Stimulated activated naive CD8-positive, alpha-beta T cell treated with anti-CD3 and anti-CD28 coated beads, Interleukin-15, Interleukin-2, amounts not matched to agents 100 ng/mL and 50 ng/mL, for 24 hours (primary cell): ENCODE data around the gene TMPRSS3.

Experiments
- H3K27ac Mint-ChIP-seq: one replicate; pipeline ENCODE4 v1.8.0; 2021; ENCODE audit warnings: mild to moderate bottlenecking, mixed read lengths
- H3K27me3 Mint-ChIP-seq: one replicate; pipeline ENCODE4 v1.8.0; 2021; ENCODE audit warnings: mixed read lengths
- H3K36me3 Mint-ChIP-seq: one replicate; pipeline ENCODE4 v1.8.0; 2021; ENCODE audit warnings: low read depth, mixed read lengths
- H3K4me1 Mint-ChIP-seq: one replicate; pipeline ENCODE4 v1.8.0; 2021; ENCODE audit warnings: low read depth, mixed read lengths
- H3K4me3 Mint-ChIP-seq: one replicate; pipeline ENCODE4 v1.8.0; 2021; ENCODE audit warnings: mild to moderate bottlenecking, mixed read lengths
- H3K9me3 Mint-ChIP-seq: one replicate; pipeline ENCODE4 v1.8.0; 2021; ENCODE audit warnings: mixed read lengths

The TMPRSS3 gene

DNA sequence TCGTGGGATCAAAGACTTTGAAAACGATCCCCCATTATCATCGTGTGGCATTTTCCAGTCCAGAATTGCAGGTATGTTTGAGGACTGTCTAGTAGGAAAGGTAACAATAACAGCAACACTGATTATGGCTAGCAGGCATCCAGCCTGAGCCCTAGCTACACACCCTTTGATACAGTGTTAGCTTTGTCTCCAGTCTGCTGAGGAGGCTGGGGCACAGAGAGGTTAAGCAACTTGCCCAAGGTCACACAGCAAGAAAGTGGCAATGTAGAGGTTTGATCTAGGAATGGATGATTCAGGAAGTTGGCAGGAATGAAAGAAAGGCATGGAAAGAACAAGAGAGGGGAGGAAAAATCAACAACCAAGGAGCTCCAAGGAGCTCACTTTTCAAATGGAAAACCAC lies 39.0 kb upstream of the TMPRSS3 start:
- H3K4me3 Mint-ChIP-seq = no peak overlapping the region
- peaks cover 2% of the 10 kb centered on the region for H3K27me3 Mint-ChIP-seq
- H3K27ac Mint-ChIP-seq = no peak overlapping the region
- H3K36me3 Mint-ChIP-seq = peaks cover 86% of the 10 kb centered on the region
- peaks cover 16% of the 10 kb centered on the region for H3K9me3 Mint-ChIP-seq
- H3K4me1 Mint-ChIP-seq = peaks cover 73% of the 10 kb centered on the region

DNA sequence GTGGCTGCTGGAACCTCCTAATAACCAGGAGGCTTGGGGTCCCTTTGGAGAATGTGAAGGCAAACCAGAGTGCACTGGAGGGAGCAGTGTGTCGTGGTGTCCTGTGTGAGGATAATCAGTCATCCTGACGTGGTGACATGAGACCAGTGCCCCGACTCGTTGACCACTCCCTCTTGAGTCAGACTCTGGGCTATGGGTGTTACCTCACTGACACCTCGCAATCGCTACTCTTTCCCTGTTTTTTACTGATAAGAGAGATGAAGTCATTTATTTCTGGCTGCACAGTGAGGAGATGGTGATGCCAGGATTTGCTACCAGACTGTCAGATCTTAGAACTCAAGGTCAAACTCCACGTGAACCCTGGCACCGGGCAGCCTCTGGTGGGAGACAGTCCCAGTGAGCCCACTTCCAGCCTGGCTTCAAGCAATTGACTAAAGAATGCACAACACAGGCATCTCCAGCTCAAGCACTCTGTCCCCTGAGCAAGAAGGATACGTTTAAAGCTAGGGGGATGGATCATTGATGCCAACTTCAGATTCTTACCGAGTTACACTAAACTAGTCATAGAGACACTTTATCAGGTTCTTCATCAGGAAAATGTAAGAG lies 38.2 kb upstream of the TMPRSS3 start:
- H3K4me1 Mint-ChIP-seq = peaks cover 65% of the 10 kb centered on the region
- no peak overlapping the region for H3K27ac Mint-ChIP-seq
- peaks cover 80% of the 10 kb centered on the region for H3K36me3 Mint-ChIP-seq
- no peaks in the 10 kb centered on the region for H3K27me3 Mint-ChIP-seq
- no peak overlapping the region for H3K4me3 Mint-ChIP-seq
- peaks cover 13% of the 10 kb centered on the region for H3K9me3 Mint-ChIP-seq

GRCh38 chr21:42432695-42433094 lies 36.8 kb upstream of the TMPRSS3 start:
- Mint-ChIP-seq H3K36me3 (peaks cover 79% of the 10 kb centered on the region), H3K4me3 (no peak overlapping the region), H3K9me3 (peaks cover 13% of the 10 kb centered on the region), H3K27me3 (no peaks in the 10 kb centered on the region), H3K4me1 (peaks cover 53% of the 10 kb centered on the region), H3K27ac (peak overlapping the region; percentile 49)

- Mint-ChIP-seq H3K4me1 (peaks cover 54% of the 10 kb centered on the region), H3K27ac (no peak overlapping the region), H3K9me3 (peaks cover 13% of the 10 kb centered on the region), H3K4me3 (no peak overlapping the region), H3K36me3 (peaks cover 79% of the 10 kb centered on the region), H3K27me3 (no peaks in the 10 kb centered on the region)
These were observed 35.3 kb upstream of the TMPRSS3 start for GRCh38 chr21:42431196-42431595.

GRCh38 chr21:42430521-42430920 lies 34.7 kb upstream of the TMPRSS3 start:
- Mint-ChIP-seq H3K4me3 (no peak overlapping the region), H3K36me3 (peaks cover 79% of the 10 kb centered on the region), H3K27ac (no peak overlapping the region), H3K27me3 (no peaks in the 10 kb centered on the region), H3K4me1 (peaks cover 56% of the 10 kb centered on the region), H3K9me3 (peaks cover 13% of the 10 kb centered on the region)

- H3K9me3 Mint-ChIP-seq = peaks cover 11% of the 10 kb centered on the region
- H3K27ac Mint-ChIP-seq = no peak overlapping the region
- H3K4me3 Mint-ChIP-seq = no peak overlapping the region
- H3K36me3 Mint-ChIP-seq = peaks cover 79% of the 10 kb centered on the region
- H3K4me1 Mint-ChIP-seq = peaks cover 56% of the 10 kb centered on the region
- no peaks in the 10 kb centered on the region for H3K27me3 Mint-ChIP-seq
These were observed 34.0 kb upstream of the TMPRSS3 start for GRCh38 chr21:42429856-42430255.

DNA sequence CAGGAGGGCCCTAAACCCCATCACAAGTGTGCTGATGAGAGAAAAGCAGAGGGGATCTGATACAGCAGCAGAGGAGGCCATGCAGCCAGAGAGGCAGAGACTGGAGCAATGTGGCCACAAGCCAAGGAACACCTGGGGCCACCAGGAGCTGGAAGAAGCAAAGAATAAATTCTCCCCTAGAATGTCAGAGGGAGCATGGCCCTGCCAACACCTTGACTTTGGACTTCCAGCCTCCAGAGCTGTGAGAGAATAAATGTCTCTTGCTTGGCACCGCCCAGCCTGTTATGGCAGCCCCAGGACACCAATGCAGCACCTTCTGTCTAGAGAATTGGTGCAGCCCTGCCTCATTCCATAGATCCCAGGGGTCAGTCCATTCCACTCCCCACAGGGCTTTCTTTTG lies 33.2 kb upstream of the TMPRSS3 start:
- Mint-ChIP-seq H3K27ac (no peak overlapping the region), H3K4me1 (peaks cover 56% of the 10 kb centered on the region), H3K4me3 (no peak overlapping the region), H3K9me3 (peaks cover 8% of the 10 kb centered on the region), H3K36me3 (peaks cover 75% of the 10 kb centered on the region), H3K27me3 (no peaks in the 10 kb centered on the region)

DNA sequence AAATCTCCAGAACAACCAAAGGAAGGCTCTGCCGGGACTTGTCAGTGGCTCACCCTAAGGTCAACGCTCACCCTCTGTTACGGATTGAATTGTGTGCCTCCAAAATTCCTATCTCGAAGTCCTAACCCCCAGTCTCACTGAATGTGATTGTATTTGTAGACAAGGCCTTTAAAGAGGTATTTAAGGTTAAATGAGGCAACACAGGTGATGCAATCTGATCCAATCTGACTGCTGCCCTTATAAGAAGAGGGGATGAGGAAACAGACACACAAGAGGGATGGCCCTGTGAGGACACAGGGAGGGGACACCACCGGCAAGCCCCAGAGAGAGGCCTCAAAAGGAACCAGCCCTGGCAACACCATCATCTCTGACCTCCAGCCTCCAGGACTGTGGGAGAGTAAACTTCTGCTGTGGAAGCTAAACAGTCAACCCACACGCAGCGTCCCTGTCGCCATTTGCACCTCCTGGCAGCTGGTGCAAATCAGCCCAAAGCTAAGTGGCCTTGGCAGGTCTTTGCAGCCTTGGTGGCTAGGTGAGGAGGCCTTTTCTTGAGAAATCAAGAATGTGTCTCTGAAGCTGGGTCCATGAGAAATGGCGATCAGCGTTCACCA lies 32.1 kb upstream of the TMPRSS3 start:
- peaks cover 8% of the 10 kb centered on the region for H3K9me3 Mint-ChIP-seq
- H3K36me3 Mint-ChIP-seq = peaks cover 76% of the 10 kb centered on the region
- H3K27me3 Mint-ChIP-seq = no peaks in the 10 kb centered on the region
- no peak overlapping the region for H3K4me3 Mint-ChIP-seq
- H3K27ac Mint-ChIP-seq = no peak overlapping the region
- H3K4me1 Mint-ChIP-seq = peaks cover 58% of the 10 kb centered on the region

- Mint-ChIP-seq H3K4me3 (no peak overlapping the region), H3K9me3 (no peaks in the 10 kb centered on the region), H3K36me3 (peaks cover 74% of the 10 kb centered on the region), H3K27ac (peak overlapping the region; percentile 61), H3K27me3 (no peaks in the 10 kb centered on the region), H3K4me1 (peaks cover 59% of the 10 kb centered on the region)
These were observed 31.1 kb upstream of the TMPRSS3 start for GRCh38 chr21:42426876-42427480.

DNA sequence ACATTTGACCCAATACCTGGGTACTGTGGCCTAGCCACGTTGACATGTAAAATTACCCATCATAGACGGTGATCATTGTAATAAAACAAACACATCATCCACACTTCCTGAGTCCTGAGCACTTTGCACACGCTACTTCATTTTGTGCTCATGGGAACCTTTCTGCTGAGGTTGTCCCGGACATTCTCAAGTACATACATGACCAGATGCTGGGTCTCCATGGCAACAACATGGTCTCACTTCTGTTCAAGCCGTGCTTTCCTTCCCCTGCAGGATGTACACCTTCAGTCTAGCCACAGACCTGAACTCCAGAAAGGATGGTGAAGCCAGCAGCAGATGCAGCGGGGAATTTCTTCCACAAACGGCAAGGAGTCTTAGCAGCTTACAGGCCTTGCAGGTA lies 30.6 kb upstream of the TMPRSS3 start:
- Mint-ChIP-seq H3K36me3 (peaks cover 74% of the 10 kb centered on the region), H3K4me1 (peaks cover 64% of the 10 kb centered on the region), H3K27ac (peak overlapping the region; percentile 87), H3K4me3 (peak overlapping the region; percentile 73), H3K9me3 (no peaks in the 10 kb centered on the region), H3K27me3 (no peaks in the 10 kb centered on the region)

DNA sequence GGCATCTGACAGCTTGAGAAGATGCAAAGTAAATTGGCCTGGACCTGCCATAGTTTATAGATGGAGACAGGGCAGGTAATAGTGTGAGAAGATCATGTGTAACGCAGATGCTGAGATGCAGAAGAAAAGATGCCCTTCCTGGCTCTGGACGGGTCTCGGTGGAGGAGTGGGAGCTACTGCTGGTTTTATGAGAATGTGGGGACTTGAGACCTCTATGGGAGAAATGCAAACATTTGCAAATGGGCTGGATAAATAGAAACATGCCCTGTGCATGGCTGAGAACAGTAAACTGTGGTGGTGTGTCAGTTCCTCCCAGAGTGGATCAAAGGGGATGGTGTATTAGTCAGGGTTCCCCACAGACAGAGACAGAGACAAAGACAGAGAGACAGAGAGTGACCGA lies 29.7 kb upstream of the TMPRSS3 start:
- peaks cover 76% of the 10 kb centered on the region for H3K36me3 Mint-ChIP-seq
- peak overlapping the region; percentile 73 for H3K4me3 Mint-ChIP-seq
- peak overlapping the region; percentile 87 for H3K27ac Mint-ChIP-seq
- H3K9me3 Mint-ChIP-seq = no peaks in the 10 kb centered on the region
- H3K4me1 Mint-ChIP-seq = peaks cover 70% of the 10 kb centered on the region
- H3K27me3 Mint-ChIP-seq = no peaks in the 10 kb centered on the region

DNA sequence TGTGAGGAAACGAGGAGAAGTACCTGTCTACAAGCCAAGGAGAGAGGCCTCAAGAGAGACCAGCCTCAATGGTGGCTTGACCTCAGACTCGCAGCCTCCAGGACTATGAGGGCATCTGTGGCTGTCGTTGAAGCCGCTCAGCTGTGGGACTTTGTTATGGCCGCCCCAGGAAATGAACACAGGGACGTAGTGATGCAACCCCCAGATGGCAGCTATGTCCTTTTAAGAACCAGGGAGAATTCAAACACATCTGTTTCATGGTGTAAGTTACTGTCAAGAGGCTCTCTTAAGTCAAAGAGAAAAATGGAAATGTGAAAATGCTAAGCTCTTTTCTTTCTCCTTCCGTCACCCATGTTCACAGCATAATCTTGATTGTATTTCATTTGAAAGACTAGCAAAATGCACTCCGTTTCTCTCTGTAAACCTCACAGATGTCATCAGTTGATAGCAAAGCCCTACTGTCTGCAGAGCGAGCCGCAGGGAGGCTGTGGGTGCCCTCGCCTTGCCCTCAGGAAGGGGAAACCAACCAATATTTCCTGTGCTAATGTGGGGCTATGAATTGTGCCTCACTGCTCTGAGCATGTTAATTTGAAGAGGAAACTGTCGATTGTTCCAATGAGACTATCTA lies 29.2 kb upstream of the TMPRSS3 start:
- peaks cover 82% of the 10 kb centered on the region for H3K36me3 Mint-ChIP-seq
- H3K9me3 Mint-ChIP-seq = no peaks in the 10 kb centered on the region
- peak overlapping the region; percentile 73 for H3K4me3 Mint-ChIP-seq
- no peaks in the 10 kb centered on the region for H3K27me3 Mint-ChIP-seq
- peaks cover 75% of the 10 kb centered on the region for H3K4me1 Mint-ChIP-seq
- H3K27ac Mint-ChIP-seq = peak overlapping the region; percentile 87

DNA sequence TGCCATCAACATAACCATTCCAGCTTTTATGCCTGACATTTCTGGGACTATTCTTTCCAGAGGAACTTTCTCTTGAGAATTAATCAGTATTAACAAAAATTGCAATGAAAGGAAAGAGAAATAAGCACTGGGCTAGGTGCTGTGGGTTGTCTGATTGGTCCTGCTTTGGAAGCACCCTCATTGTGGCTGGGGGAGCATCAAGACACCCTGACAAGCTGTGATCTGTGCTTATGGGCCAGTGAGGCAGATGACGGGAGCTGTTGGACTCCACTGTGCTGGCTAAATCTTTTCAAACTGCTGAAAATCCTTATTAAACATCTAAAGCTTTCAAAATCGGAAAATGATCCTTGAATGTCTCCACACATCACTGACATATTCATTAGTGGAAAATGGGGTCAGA lies 27.8 kb upstream of the TMPRSS3 start:
- Mint-ChIP-seq H3K4me1 (peaks cover 89% of the 10 kb centered on the region), H3K27ac (peak overlapping the region; percentile 87), H3K4me3 (peak overlapping the region; percentile 73), H3K36me3 (peaks cover 89% of the 10 kb centered on the region), H3K9me3 (peaks cover 10% of the 10 kb centered on the region), H3K27me3 (no peaks in the 10 kb centered on the region)

- H3K27me3 Mint-ChIP-seq = no peaks in the 10 kb centered on the region
- H3K4me3 Mint-ChIP-seq = peak overlapping the region; percentile 73
- peak overlapping the region; percentile 87 for H3K27ac Mint-ChIP-seq
- H3K9me3 Mint-ChIP-seq = peaks cover 12% of the 10 kb centered on the region
- H3K36me3 Mint-ChIP-seq = peaks cover 90% of the 10 kb centered on the region
- peaks cover 93% of the 10 kb centered on the region for H3K4me1 Mint-ChIP-seq
These were observed 27.4 kb upstream of the TMPRSS3 start for GRCh38 chr21:42423197-42423675.
